NCI-H748 treated with DMSO at 0.1 percent for 48 hours (cell line): ENCODE data around the gene EPAS1.

Experiments used
- DNase-seq: peaks from one replicate; lab custom pipeline; 2025; lab: John Stamatoyannopoulos, UW

EPAS1 gene

GRCh38 chr2:46323730-46324129 is 26.5 kb downstream of the EPAS1 start:
- no peak for DNase-seq

GRCh38 chr2:46325182-46325928 is 28.1 kb downstream of the EPAS1 start:
- DNase-seq, result no peak

DNA sequence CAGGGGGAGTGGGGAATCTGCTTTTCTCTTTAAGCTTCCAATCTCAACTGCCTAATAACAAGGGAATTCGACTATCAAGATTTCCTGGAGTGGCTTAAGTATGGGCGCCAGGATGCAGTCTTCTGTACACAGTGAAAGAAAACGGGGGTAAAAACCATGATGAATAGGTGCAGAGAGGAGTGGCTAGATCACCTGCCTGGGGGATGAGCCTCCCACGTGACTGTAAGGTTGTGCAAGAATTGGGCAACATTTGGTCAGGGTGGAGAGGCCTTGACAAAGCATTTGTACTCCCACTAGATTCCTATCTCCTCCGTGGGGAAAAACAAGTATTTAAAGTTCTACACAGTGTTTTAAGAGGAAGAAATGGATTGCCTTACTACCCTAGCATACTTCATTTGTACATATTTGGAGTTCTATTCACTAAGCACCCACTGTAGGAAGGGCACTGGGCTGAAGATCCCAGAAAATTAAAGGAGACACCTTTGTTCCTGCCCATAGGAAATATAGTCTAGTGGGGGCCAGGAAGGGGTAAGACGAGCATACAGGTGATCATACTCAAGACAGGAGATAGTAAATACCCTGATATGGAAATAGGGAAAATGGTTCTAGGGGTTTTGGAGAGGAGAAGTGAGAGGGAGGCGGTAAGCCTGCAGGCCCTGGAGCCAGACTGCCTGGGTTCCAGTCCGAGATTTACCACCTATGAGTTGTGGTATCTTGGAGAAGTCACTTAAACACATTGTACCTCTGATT is 29.2 kb downstream of the EPAS1 start:
- DNase-seq, result no peak

GRCh38 chr2:46327627-46328026 is 30.4 kb downstream of the EPAS1 start:
- no peak for DNase-seq

DNA sequence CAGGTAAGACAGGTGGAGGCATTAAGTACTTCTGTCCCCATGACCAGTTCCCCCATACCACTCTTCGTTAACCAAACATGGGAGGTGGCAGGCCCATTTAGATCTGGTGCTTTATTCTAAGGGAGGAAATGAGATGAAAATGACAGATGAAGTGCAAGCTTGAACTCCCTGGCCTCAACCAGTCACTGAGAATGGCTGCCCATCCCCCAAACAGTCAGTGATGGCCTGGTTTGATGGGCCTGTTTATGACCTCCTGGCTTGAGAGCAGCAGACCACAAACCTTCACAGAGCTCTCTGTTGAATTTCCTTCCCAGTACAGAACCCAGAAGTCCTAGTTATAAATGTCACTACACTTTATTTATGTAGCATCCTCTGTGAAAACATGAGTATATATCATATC is 31.1 kb downstream of the EPAS1 start:
- no peak for DNase-seq

DNA sequence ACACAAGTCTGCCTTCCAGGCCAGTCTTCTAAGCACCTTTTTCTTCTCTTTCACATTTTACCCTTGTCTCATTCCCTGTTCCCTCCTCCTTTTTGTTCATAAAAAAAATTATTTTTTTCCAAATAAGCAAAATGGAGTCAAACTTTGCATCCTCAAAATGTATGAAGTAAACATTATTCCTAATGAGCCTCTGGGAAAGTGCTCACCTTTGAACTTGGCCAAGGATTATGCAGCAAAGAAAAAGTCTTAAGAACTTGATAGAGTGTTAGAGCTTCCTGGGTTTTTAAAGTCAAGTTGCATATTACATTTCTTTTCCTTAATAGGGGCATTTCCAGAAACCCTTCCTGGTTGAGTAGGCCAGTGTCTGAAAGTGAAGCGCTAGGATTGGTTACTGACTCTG is 31.6 kb downstream of the EPAS1 start:
- DNase-seq, result no peak

- DNase-seq, result no peak
Observed at GRCh38 chr2:46329340-46329739, 32.1 kb downstream of the EPAS1 start.

GRCh38 chr2:46329803-46330775 is 32.9 kb downstream of the EPAS1 start:
- DNase-seq, result no peak

GRCh38 chr2:46331109-46331766 is 34.0 kb downstream of the EPAS1 start:
- DNase-seq, result no peak

- DNase-seq, result no peak
Observed at GRCh38 chr2:46332686-46333281, 35.6 kb downstream of the EPAS1 start.

GRCh38 chr2:46333912-46334311 is 36.7 kb downstream of the EPAS1 start:
- no peak for DNase-seq

DNA sequence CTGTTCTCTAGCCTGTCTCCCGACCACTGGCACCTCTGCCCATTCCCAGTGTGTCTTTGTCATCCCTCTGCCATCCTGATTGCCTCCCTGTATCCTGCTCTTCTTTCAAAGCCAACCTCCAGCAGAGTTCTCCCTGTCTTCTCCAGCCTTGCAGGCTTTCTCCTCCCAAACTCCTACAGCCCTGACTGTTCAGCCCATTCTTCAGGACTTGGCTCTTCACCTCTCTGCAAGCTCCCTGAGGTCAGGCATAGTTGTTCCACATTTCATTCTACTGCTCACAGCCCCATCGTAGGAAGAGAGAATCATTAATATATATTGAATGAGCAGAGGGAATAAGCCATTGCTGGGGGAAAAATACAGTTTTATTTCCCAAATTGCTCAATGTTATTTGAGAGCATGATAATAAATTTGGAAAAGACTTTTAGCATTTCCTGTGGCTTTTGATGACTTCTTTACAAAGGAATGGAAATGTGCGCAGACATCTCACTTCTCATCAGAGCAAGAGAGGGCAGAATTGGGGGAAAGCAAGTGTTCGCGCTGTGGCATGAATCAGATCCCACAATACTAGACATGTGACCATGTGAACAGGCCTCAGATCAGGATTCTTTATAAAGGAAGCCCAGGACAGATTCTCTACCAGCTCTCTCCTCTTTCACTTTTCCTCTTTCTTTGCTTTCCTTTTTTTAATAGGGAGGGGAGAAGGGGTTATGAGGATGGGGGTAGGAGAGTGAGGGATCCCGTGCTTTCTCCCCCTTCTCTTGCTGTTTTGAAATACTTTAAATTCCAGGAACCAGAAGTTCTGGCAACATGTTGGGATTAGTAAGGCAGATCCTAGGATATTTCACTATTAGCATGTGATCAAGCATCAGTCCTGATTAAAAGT is 37.4 kb downstream of the EPAS1 start:
- no peak for DNase-seq

DNA sequence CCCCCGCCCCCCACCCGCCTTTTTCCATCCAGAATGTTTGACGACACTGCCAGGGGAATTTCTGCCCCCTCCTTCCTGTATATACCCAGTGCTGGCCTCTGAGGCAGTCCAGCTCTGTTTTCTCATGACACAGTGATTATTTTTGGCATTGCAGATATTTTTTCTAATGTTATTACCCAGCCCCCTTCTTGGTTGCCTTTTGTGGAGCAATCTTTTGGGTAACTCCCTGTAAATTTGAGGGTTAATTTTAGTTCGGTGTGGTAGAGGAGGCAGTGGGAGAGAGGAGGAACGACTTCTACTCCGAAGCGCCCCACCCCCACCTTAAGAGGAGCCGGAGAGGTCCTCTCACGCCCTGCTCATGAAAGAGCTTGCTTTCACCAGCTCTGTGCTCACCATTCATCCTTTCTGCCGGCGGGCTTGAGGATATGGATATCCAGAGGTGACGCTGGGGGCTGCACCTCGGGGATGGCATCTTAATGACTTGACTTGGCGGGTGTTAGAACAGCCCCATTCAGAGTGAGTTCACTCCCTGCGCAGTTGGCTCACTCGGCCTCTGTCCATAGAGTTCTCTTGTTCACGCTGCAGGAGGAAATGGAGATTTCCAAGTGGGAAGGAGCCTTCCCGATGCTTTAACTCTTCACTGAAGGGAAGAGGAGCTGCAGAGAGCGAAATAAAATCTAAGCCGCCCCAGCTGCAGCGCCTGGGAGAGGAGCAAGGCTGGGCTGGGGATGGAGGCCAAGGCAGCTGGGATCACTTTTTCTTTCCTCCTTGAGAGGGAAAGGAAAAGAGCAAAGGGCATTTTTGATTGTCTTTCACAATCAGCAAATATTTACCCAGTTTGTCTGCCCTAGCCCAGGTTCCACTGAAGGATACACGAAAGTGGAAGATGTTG is 38.4 kb downstream of the EPAS1 start:
- DNase-seq, result no peak

DNA sequence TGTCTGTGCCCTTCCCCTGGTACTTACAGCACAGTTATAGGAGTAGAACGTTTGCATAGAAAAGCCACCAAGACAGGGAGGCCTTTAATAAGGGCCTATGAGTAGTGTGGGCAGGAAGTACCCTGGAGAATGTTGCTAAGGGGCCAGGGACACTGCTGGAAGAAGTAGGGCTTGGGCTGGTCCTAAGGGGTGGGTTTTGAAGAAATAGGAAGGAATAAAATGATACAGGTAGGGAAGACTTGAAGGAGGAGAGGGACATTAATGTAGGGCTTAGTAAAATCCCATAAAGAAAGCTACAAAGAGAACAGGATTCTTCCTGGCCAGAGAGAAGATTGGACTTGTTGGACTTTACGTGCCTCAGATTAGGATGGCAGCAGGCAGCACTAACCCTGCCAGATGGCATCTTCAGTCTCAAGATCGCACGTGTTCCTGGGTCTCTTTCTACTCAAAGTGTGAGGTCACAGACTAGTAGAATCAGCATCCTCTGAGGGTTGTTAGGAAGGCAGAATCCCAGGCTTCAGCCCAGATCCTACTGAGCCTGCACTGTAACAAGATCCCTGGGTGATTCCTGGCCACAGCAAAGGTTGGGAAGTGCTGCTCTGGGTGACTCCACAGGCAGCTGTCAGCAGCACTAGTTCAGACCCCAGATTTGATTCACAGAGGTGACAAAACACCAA is 39.2 kb downstream of the EPAS1 start:
- no peak for DNase-seq

DNA sequence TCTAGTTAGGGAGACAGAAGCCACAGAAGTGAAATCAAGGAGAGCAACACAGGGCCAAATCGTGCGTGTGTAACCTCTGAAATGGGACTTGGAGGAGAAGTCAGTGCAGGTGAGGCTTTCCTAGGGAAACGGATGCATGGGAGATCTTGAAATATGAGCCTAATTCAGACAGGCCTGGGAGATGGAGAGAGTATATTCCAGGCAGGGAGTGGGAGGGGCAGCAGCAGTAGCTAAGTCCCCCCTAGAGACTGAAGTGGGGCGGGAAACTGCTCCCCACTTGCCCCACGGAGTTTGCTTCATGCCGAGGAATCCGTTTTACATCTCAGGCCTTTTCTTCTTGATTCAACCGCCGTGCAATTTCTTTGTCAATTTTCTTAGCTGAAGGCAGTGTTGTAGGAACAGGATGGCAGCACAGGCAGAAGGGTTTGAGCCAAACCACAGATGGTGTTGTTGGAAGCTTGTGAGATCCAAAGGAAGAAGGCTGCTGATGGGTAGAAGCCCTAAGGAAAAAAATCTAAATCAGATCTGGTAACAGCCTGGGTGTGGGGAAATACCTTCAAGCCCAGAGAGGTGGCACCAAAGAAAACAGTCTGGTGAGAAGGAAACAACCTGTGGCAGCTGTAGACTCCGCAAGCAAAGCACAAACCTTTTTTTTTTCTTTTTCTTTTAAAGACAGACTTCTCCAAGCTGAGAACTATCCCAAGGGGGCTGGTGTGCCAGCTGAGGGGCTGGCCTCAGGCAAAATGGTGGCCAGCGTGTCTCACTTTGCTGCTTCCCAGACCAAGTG is 40.2 kb downstream of the EPAS1 start:
- DNase-seq, result no peak

DNA sequence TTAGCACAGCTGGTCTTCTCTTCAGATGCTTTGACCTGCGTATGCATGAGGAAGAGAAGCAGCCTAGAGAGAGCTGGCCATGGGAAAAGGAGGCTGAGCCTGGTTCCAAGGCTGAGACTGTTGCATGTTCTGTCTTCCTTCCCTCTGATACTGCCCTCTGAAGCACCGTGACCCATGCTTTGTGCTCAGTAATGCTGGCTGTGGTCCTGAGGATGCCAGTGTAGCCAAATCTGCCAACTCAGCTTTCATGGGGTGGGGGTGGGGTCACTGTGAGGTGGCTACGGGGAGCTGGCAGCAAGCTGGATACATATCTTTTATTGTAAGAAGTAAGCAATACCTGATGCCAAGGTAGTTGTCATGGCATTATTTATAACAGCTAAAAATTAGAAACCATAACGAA is 41.5 kb downstream of the EPAS1 start:
- DNase-seq, result no peak

DNA sequence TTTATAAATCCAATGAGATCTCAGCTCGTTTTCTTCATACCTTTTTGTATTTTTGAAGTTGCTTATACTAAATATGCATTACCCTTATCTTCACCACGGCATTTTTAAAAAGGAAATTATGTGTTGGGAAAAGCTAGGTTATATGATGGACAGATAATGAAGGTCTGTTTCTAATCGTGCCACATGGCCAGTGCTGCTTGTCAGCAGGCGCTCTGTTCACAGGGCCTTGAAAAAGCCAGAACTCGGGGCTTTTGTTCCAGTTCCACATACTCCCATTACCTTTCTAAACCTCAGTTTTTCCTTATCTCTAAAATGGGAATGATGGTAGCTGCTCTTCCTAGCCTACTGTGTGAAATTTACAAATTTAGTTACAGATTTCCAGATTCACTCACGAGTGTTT is 42.0 kb downstream of the EPAS1 start:
- DNase-seq, result no peak
